ENCODE data around the gene SNX27. TPM values are rescaled to one million over a fixed set of nuclear protein-coding genes. Genes with fewer than 3 reads are reported as not detected.

Gene SNX27
- total and polyA plus RNA-seq, 2 donors (not counting 1 experiment from before 2014, with no cell fraction given): 13.5 to 45.6 TPM

GRCh38 chr1:151739590-151740355 is 127.9 kb downstream of the SNX27 start:
- H3K4me3 Mint-ChIP-seq: no peak overlapping the region
- H3K4me2 ChIP-seq (replicated peaks; ENCODE audit: low read depth, low read length, poor library complexity, severe bottlenecking): no peak overlapping the region
- TF ChIP-seq CTCF (IDR thresholded peaks at IDR 0.05): no peak
- TF ChIP-seq EZH2 (IDR thresholded peaks at IDR 0.05; ENCODE audit: borderline replicate concordance, insufficient read depth, low read depth, low read length, poor library complexity, severe bottlenecking): no peak
- CTCF ChIA-PET: no interaction called here
- WGBS (ENCODE audit: insufficient coverage): 57% methylated on average over 3 of the region's 3 CpGs
- no peaks in the 10 kb centered on the region for H3K36me3 ChIP-seq (replicated peaks in 1 of 2; ENCODE audit: control extremely low read depth in 1 of 2, control insufficient read depth in 1 of 2, extremely low read depth in 1 of 2, insufficient read depth in 2 of 2, low read length in 1 of 2)
- ATAC-seq (ENCODE audit: low read depth) (no peak), DNase-seq (no peak)
- H2AFZ ChIP-seq (ENCODE audit: insufficient read depth, low read depth, low read length, poor library complexity, severe bottlenecking): no peak overlapping the region
- intact Hi-C loops (cut with micrococcal nuclease): no loop called here
- H3K27me3 Mint-ChIP-seq: no peaks in the 10 kb centered on the region
- H3K4me1 ChIP-seq (ENCODE audit: control insufficient read depth in 2 of 2, insufficient read depth in 2 of 2, low read length in 2 of 2): no peaks in the 10 kb centered on the region
- no peaks in the 10 kb centered on the region for H3K4me1 Mint-ChIP-seq
- H4K20me1 ChIP-seq (ENCODE audit: control insufficient read depth, insufficient read depth, low read length, poor library complexity, severe bottlenecking): no peaks in the 10 kb centered on the region
- peaks cover 12% of the 10 kb centered on the region for H3K9me3 Mint-ChIP-seq (ENCODE audit: insufficient read depth)
- H3K79me2 ChIP-seq (ENCODE audit: control insufficient read depth, insufficient read depth, low read length): no peaks in the 10 kb centered on the region
- H3K27ac ChIP-seq (ENCODE audit: low read length in 2 of 2): no peak overlapping the region
- H3K4me3 ChIP-seq (ENCODE audit: control extremely low read depth in 1 of 5, extremely low read depth in 1 of 5, insufficient read depth in 1 of 5, low read depth in 2 of 5, low read length in 4 of 5): no peak overlapping the region
- H3K9me3 ChIP-seq (ENCODE audit: control extremely low read depth in 1 of 3, control insufficient read depth in 2 of 3, insufficient read depth in 1 of 3, low read length in 2 of 3): peaks cover 0 to 17% (median 12%) of the 10 kb centered on the region in 3 donors
- H3K9ac ChIP-seq (ENCODE audit: low read length): no peak overlapping the region
- peaks cover 0 to 6% (median 1%) of the 10 kb centered on the region in 4 experiments for H3K27me3 ChIP-seq (replicated peaks in 1 of 4; ENCODE audit: control extremely low read depth in 1 of 4, control insufficient read depth in 3 of 4, insufficient read depth in 4 of 4, low read length in 3 of 4)
- POLR2A ChIA-PET: no interaction called here
- no peak overlapping the region for H3K27ac Mint-ChIP-seq

GRCh38 chr1:151741516-151741915 is 129.7 kb downstream of the SNX27 start:
- Histone ChIP-seq H3K4me2 (replicated peaks; ENCODE audit: low read depth, low read length, poor library complexity, severe bottlenecking) (no peak overlapping the region), H3K27me3 (replicated peaks in 1 of 4; ENCODE audit: control extremely low read depth in 1 of 4, control insufficient read depth in 3 of 4, insufficient read depth in 4 of 4, low read length in 3 of 4) (peaks cover 0 to 3% (median 1%) of the 10 kb centered on the region in 4 experiments), H3K9ac (ENCODE audit: low read length) (no peak overlapping the region), H3K79me2 (ENCODE audit: control insufficient read depth, insufficient read depth, low read length) (no peaks in the 10 kb centered on the region), H3K4me1 (ENCODE audit: control insufficient read depth in 2 of 2, insufficient read depth in 2 of 2, low read length in 2 of 2) (no peaks in the 10 kb centered on the region), H3K9me3 (ENCODE audit: control extremely low read depth in 1 of 3, control insufficient read depth in 2 of 3, insufficient read depth in 1 of 3, low read length in 2 of 3) (peaks cover 0 to 17% (median 12%) of the 10 kb centered on the region in 3 donors), H3K27ac (ENCODE audit: low read length in 2 of 2) (no peak overlapping the region), H3K36me3 (replicated peaks in 1 of 2; ENCODE audit: control extremely low read depth in 1 of 2, control insufficient read depth in 1 of 2, extremely low read depth in 1 of 2, insufficient read depth in 2 of 2, low read length in 1 of 2) (no peaks in the 10 kb centered on the region), H4K20me1 (ENCODE audit: control insufficient read depth, insufficient read depth, low read length, poor library complexity, severe bottlenecking) (no peaks in the 10 kb centered on the region), H2AFZ (ENCODE audit: insufficient read depth, low read depth, low read length, poor library complexity, severe bottlenecking) (no peak overlapping the region), H3K4me3 (ENCODE audit: control extremely low read depth in 1 of 5, extremely low read depth in 1 of 5, insufficient read depth in 1 of 5, low read depth in 2 of 5, low read length in 4 of 5) (no peak overlapping the region)
- Mint-ChIP-seq H3K4me3 (no peak overlapping the region), H3K4me1 (no peaks in the 10 kb centered on the region), H3K27ac (no peak overlapping the region), H3K27me3 (peaks cover 5% of the 10 kb centered on the region), H3K9me3 (ENCODE audit: insufficient read depth) (peaks cover 11% of the 10 kb centered on the region)
- intact Hi-C loops (cut with micrococcal nuclease): no loop called here
- DNase-seq (no peak), ATAC-seq (ENCODE audit: low read depth) (no peak)
- ChIA-PET POLR2A (no interaction called here), CTCF (no interaction called here)
- TF ChIP-seq CTCF (IDR thresholded peaks at IDR 0.05): no peak
- TF ChIP-seq EZH2 (IDR thresholded peaks at IDR 0.05; ENCODE audit: borderline replicate concordance, insufficient read depth, low read depth, low read length, poor library complexity, severe bottlenecking): no peak
- 100% methylated on average over 2 of the region's 4 CpGs for WGBS (ENCODE audit: insufficient coverage)

Data from B cell (primary cell).